ENCODE results near the gene SEMA3E.

Gene SEMA3E

DNA sequence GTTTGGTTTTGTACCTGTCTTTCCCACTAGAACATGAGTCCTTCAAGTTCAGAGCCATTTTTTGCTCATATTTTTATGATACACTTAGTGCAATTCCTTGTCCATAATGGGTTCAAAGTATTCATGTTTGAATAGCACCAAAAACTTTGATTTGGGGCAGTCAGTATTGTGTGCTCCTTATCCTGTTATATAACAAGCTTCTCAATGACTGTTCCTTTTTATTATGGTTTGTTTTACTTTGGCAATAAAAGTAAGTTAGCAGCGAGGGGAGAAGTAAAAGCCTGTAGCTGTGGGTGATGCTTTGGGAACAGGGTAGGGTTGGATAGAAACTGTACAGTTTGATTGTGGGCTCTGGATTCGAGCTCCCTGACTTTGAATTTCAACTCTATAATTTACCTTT lies 311.9 kb downstream of the SEMA3E start:
- DNase-seq: no peak

DNA sequence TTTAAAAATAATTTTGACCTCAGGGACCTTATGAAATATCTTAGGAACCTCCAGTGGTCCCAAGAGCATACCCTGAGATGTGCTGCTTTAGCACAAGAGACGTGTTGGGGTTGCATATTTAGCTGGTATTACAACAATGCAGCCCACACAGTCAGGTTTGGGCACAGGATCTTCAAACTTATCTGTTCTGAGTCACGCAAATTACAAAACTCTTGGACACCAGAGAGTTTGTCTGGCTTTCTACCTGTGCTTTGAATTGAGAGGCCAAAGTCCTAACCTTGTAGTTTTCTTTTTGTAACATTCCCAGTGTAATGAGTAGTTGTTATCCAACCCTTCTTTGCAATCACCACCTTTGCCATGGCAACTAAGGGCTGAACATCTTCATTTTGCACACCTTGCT lies 322.7 kb downstream of the SEMA3E start:
- no peak for DNase-seq

DNA sequence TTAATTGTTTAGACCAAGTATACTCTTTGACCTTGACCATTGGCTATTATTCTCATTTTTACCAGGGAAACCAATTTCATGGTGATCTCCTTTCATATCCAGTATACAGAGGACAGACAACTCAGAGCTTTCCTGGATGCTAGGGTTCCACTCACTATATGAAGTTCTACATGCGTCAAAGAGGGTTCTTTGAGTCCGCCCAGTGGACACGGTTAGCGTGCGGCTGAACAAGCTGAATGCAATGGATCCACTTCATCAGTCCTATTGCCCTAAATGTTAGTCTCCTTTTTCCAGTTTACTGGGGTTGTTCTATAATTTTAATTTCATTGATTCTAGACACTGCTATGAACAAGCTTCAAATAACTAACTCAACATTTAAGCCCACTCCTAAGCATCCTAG lies 323.9 kb downstream of the SEMA3E start:
- no peak for DNase-seq

- no peak for DNase-seq
Measured at GRCh38 chr7:83324596-83324995, 324.3 kb downstream of the SEMA3E start.

DNA sequence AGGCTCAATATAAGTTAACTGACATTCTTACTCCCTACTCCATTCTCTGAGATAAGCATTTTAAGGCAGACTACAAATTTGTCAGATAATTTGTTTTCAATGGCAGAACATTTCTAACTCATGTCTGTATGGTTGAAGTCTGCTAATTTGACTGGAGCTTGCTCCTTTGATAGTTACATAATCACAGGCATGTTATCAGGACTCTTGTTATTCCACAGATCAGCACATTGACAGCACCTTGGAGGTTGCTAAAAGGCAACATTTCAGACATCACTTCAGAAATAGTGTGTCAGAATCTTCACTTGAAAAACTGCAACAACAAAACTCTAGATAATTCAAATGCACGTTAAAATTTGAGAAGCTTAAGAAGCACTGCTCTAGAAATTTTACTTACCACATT lies 327.9 kb downstream of the SEMA3E start:
- DNase-seq: no peak

DNA sequence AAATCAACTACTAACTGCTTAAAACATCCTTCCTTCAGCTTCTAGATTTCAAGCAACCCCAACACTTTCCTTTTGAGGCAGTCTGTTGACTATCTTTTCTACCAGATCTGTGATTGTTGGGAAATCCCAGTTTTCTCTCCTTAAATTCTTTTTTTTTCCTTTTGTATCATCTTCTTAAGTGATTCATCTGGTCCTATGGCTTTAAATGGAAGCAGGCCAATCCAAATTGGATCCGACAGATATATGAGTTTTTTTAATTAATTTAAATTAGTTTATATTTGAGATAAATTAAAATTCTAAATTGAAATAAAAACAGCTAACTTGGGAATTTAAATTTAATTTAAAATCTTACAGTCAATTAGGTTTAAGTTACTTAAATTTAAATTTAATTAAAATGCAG lies 335.0 kb downstream of the SEMA3E start:
- no peak for DNase-seq

Data from Kasumi-1 (cell line).